Bone marrow (tissue), 2 donors: ENCODE results near the gene ARHGAP26.
"Not testable (repeated sequence)": the region's sequence is repeated elsewhere in the genome, so short reads cannot be mapped to it uniquely, and the experiment has no call there.

ENCODE experiments used
- DNase-seq, 2 donors: peaks; one replicate each; lab custom pipeline; 2025; lab: John Stamatoyannopoulos, UW

ARHGAP26 gene

GRCh38 chr5:143085319-143085917 lies 315.2 kb downstream of the ARHGAP26 start:
- no peak for DNase-seq

GRCh38 chr5:143086546-143086907 lies 316.4 kb downstream of the ARHGAP26 start:
- DNase-seq, result no peak

- no peak for DNase-seq
Observed at GRCh38 chr5:143086908-143087637, 316.9 kb downstream of the ARHGAP26 start.

- DNase-seq, result not testable (repeated sequence)
Observed at GRCh38 chr5:143088702-143089101, 318.5 kb downstream of the ARHGAP26 start.

- DNase-seq, result not testable (repeated sequence)
Observed at GRCh38 chr5:143090044-143090443, 319.9 kb downstream of the ARHGAP26 start.

- DNase-seq, result not testable (repeated sequence)
Observed at GRCh38 chr5:143092711-143093451, 322.7 kb downstream of the ARHGAP26 start.

GRCh38 chr5:143093452-143094086 lies 323.4 kb downstream of the ARHGAP26 start:
- DNase-seq, result no peak

- no peak for DNase-seq
Observed at GRCh38 chr5:143094087-143094521, 323.9 kb downstream of the ARHGAP26 start.

- not testable (repeated sequence) for DNase-seq
Observed at GRCh38 chr5:143094608-143095007, 324.4 kb downstream of the ARHGAP26 start.

- DNase-seq, result peak in 1 of 2 donors; percentile 51
Observed at GRCh38 chr5:143101121-143101520, 330.9 kb downstream of the ARHGAP26 start.

GRCh38 chr5:143101725-143102386 lies 331.7 kb downstream of the ARHGAP26 start:
- DNase-seq, result peak in 1 of 2 donors; percentile 31

GRCh38 chr5:143102411-143102810 lies 332.2 kb downstream of the ARHGAP26 start:
- no peak for DNase-seq

GRCh38 chr5:143105216-143105905 lies 335.2 kb downstream of the ARHGAP26 start:
- no peak for DNase-seq

GRCh38 chr5:143106174-143106573 lies 336.0 kb downstream of the ARHGAP26 start:
- no peak for DNase-seq

GRCh38 chr5:143108498-143109128 lies 338.4 kb downstream of the ARHGAP26 start:
- no peak for DNase-seq

- no peak for DNase-seq
Observed at GRCh38 chr5:143110591-143110990, 340.4 kb downstream of the ARHGAP26 start.

- no peak for DNase-seq
Observed at GRCh38 chr5:143111799-143112198, 341.6 kb downstream of the ARHGAP26 start.

GRCh38 chr5:143113461-143113860 lies 343.3 kb downstream of the ARHGAP26 start:
- peak in 1 of 2 donors; percentile 44 for DNase-seq

GRCh38 chr5:143114481-143114880 lies 344.3 kb downstream of the ARHGAP26 start:
- no peak for DNase-seq

- no peak for DNase-seq
Observed at GRCh38 chr5:143115381-143115780, 345.2 kb downstream of the ARHGAP26 start.

- no peak for DNase-seq
Observed at GRCh38 chr5:143116814-143117213, 346.6 kb downstream of the ARHGAP26 start.
